Activated CD4-positive, alpha-beta T cell treated with anti-CD3 and anti-CD28 coated beads, Interleukin-2, amount 50 U/mL, for 1 hour (primary cell): ENCODE results near the gene ARHGAP15.

ENCODE experiments used
- DNase-seq: peaks from one replicate; pipeline ENCODE4 v3.0.0-alpha.2; 2020

The ARHGAP15 gene

DNA sequence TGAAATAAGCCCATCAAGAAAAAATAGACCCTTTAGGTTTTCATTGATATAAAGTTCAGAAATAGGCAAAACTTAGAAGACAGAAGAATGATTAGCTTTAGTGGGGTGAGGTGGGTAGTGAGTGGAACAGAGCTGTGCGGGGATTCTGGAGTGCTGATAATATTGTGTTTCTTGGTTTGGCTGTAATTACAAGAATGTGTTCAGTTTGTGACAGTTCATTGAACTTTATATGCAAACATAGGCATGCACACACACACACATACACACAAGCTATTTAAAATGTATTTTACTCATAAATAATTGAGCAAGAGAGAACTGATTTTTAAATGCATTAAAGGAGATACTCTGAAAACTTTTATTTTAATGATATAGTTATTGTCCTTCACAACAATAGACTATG is 17.1 kb downstream of the ARHGAP15 start:
- no peak for DNase-seq

DNA sequence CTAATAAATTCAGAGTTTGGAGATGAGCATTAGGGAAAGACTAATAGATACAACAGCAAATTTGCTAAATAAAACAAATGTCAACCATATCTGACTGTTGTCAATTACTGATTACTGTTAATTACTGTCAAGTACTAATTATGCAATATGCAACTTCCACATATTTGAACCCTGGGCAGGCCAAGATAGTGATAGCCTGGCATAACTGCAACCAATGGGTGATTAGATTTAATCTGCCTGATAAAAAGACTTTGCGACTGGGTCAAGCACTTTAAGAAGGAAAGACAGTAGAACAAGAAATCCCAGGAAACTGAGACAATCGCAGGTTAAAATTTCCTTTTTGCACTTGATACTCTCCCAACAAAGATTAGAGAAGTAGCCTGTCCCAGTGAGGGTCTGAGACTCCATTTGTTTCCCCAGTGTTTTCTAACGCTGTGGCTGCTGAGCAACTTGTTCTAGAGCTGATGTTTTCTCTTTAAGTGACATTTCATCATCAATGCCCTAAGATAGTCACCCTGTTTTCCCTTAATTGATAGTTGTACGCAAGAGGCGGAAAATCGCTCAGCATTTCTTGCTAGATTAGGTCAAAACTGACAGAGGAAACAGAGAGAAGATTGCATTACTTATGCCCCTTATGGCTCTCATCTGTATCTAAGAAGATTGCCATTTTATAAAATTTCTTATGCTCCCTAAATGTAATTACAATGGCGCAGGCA is 17.8 kb downstream of the ARHGAP15 start:
- DNase-seq, result no peak

DNA sequence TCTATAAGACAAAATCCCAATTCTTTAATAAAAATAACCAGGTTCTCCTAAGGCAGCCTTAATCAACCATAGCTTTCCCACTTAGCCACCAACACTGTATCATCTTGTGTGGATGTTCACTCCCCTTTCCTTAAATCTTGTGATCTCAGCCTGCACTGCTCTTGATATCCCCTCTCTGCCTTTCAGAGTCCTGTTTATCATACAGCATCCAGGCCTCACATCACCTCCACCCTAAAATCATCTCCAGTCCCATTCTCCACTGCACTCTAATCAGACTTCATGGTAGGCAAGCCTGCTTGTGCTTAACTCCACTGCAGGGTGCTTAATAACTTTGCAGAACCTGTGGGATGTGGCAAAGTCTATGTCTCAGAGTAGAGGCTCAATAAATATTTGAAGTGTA is 18.8 kb downstream of the ARHGAP15 start:
- no peak for DNase-seq

DNA sequence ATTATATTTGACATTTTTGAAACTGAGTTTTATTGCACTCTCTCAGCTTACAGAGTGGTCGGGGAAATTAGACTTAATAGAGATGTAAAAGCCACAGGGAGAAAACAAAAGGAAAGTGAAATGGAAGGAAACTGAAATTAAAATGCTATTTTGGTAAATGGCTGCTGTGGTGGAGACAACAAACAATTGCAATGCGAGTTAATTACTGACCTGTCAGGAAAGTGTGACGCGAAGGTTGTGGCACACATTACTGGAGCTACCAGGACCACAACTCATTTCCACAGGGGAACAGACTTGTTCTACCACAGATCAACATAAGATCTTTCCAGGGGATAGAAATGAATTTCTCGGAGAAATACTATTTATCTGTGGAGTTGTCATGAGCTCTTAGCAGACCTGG is 19.5 kb downstream of the ARHGAP15 start:
- no peak for DNase-seq

DNA sequence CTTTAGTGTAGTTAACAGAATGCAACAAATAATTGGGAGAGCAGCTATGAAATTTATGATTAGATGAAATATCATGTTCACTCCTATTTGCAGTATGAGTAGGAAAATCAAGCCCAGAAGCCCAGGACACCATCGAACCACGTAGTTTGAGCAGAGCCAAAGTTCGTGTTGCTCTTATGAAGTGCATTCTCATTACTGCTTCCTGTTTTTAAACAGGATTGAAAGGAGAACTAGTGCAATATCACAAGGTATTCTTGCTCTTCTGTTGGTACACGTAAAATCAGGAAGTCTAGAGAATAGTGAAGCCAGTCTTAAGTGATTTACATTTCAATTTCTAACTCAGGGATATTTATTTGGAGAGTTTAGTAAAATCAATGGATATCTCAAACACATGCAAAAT is 21.1 kb downstream of the ARHGAP15 start:
- DNase-seq, result no peak

DNA sequence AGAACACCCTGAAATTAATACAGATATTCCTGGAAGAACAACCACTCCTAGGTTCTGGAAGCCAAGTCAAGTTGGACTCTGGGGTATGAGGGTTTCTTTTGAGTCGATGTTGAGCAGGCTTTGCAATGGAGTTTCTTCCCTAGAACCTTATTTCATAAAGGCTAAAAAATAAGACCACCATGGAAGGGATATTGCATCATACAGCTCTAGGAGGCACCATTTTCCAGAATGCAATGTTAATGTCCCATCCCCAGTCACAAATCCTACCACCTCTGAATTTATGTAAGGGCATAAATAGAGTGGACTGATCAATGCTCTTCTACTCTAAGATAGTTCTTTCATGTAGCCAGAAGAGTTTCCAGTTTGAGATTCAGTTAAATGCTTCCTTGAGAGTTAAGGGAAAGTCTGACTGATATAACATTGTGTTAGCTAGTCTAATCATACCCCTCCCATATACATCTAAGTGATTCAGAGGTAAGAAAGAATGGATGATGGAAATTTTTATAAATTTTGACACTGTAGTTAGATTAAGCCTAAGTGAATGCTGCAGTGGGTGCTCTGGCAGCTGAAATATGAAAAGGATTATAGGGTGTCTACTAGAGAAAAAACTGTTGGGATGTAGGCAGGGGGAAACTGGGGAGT is 22.0 kb downstream of the ARHGAP15 start:
- DNase-seq, result no peak

DNA sequence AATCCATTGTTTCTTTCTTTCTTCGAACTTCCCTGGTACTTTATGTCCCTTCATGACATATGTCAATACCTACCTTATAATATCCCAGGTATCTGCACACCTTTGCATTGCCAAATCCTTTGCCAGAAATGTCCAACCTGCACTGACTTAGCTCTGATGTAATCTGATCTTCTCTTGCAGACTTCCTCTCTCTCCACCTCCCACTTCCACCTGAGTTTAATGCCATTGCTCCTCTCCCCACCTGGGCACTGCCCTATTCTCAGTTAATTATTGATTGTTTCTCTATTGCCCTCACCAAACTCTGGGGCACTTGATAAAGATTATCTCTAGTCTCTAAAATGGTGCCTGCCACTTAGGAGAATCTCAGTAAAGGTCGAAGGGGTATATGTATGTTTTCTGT is 23.0 kb downstream of the ARHGAP15 start:
- DNase-seq, result no peak

DNA sequence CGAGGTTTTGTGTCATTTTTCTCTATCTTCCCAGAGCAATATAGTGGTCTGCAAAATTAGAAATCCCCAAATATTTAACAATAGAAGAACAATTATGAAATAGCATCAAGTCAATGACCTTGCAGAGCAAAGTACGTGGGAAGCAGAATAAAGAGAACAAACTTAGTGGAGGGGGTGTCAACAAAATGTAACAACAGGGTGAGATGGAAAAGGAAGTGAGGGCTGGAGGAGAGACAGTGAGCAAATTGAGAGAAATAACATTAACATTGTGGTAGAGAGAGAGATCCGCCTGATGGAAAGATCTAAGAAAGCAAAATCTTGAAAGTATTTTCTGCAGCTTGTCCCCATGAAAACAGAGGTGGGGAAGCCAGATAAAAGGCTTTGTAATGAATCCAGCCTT is 23.4 kb downstream of the ARHGAP15 start:
- no peak for DNase-seq

DNA sequence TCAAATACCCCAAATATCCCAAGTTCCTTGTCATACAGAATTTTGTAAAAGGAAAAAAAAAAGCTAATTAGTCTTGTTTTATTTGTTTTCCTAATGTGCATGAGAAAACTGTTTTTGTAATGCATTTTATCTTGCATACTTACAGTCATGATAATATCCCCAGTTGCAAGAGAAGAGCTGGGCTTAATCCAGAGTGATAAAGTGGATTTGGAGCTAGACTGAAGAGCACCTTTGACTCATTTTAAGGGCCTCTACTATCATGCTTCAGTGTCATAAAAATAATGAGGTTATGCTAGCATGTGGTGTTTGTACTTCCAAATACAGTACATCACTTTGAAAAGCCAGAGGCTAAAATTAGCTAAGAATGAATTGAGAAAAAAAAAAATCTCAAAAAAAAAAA is 26.4 kb downstream of the ARHGAP15 start:
- DNase-seq, result no peak

DNA sequence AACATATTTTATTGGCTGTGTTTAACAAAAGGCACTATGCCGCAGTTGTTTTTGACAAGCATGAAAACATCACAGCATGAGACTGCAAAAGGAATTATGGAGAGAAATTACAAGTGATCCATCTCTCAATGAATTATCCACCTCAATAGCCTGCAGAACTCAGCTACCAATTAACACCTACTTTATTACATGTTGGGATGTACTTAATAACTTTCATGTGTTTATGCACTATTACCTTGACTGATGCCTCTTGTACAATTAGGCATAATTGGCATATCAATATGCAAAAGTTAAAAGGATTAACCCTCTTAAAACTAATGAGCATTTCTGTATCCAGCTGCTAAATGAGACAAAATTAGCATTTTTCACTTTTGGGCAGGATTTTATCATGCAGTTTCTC is 27.8 kb downstream of the ARHGAP15 start:
- DNase-seq, result no peak

DNA sequence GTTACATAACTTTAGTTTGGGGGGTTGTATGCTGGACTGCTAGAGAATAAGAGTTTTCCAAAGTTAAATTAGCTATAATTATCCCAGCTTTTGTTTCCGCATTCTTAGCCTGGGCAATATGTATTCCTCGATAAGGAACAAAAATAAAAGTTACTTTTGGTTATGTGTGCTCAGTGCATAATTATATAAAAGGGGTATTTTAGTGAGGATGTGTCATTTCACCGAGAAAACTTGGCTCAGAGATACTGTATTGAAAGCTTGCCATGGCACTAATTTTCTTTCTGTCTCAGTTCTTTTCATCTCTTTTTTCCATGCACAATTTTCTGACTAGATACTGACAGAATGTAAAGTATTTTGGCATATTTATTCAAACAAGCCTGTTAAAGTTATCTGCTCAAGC is 28.2 kb downstream of the ARHGAP15 start:
- DNase-seq, result no peak

DNA sequence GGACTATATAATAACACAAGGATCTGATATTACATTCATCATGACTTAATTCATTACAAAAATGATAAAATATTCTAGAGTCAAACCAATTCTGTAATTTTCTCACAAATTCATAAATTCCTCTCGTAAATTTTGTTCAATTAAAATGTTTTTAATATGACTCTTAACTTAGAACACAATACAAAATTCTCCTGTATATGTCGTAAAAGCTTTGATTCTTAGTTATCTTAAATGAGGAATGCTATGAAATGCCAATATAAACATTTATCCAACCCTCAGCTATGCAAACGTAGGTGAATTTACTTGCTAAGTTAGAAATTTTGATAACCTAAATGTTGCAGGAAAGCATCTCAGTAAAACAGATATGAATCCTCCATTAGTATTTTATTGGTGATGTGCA is 28.9 kb downstream of the ARHGAP15 start:
- DNase-seq, result no peak

DNA sequence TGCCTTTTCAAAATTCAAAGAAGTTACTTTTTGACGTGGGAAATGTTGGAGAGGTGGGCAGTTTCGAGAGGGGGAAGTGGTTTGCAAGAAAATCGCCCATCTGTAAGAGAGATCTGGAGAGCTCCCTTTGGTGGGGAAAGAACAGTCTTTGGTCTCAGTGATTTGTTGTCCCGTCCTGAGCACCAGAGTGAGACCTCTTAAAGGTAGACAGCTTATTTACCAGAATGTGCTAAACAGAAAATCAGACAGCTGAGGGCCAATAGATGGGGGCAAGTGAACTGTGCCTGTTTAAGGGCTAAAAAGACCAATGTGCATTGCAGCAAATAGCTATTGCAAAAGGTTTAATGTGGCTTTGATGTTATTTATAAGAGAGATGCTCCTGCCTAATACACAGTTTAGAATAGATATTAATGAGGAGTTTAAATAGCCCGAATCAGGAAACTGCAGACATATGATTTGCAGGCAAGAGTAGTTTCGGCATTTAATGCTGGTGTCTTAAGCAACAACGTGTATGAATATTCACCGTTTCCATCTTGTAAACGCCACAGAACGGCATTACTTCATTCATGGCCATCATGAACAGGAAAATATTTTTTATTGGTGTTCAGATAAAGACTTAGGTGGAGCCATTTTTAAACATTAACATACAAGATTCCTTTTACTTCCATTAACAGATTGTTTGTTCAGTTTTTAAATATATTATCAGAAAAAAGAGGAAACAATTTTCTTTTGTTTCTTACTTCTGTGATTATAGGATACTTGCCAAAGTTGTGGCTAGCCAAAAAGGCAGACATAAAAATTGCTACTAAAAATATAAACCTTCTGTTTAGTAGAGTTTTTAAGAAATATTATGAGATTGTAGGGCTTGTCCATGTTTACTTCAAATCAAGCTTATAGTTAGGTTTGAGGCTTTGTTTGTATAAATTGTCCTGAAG is 29.6 kb downstream of the ARHGAP15 start:
- no peak for DNase-seq

DNA sequence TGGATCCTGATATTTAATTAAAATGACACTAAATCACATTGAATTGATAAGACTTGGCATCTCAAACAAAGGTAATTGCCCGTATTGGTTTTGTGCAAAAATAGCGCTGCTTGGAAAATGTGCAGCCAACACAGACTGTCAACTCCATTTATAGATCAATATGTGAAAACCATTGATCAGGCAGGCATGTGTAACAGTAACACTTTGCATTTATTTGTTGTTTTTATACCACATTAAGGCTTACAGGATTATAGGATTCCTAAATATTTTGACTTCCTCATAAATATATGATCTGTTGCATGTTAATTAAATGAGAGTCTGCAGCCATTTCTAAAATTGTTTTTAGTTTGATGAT is 30.2 kb downstream of the ARHGAP15 start:
- no peak for DNase-seq

DNA sequence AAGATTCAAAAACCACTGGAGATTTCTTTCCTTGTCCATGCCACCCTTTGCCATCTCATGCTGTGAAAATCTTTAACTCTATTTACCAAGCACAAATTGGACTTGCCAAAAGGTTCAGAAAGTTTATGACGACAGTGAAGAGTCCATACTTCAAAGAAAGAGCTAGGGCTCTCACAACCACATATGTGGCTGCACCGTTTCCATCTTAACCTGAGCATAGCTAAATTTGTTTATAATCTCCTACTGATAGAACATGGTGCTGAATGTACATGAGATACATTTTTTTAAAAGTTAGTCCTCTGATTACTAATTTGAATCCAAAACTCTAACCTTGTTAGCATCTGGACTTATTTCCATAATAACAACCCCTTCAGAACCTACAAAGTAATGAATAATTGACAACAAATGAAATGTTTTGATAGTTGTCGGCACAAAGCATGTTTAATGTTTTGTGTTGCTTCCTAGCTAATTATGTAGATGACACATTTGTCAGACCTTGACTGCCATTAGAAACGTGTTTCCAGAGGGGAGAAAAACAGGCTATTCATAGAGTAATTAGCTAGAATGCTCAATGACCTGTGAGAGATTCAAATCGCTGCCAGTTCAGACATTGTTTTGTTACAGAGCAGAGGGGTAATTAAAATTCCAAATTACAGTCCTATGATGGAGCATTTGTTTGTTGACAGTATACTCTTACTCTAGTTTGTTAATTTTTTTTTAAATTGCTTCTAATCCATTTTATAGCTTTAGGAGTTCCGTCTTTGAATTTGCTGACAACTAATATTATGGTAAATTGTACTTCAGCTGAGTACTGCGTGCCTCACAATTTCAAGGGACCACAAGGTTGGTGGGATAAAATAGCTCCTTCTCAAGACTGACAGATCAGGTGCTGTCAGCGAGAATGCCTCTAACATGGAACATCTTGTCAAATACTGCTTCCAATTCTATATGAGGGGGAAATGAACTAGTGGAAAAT is 31.8 kb downstream of the ARHGAP15 start:
- DNase-seq, result no peak

DNA sequence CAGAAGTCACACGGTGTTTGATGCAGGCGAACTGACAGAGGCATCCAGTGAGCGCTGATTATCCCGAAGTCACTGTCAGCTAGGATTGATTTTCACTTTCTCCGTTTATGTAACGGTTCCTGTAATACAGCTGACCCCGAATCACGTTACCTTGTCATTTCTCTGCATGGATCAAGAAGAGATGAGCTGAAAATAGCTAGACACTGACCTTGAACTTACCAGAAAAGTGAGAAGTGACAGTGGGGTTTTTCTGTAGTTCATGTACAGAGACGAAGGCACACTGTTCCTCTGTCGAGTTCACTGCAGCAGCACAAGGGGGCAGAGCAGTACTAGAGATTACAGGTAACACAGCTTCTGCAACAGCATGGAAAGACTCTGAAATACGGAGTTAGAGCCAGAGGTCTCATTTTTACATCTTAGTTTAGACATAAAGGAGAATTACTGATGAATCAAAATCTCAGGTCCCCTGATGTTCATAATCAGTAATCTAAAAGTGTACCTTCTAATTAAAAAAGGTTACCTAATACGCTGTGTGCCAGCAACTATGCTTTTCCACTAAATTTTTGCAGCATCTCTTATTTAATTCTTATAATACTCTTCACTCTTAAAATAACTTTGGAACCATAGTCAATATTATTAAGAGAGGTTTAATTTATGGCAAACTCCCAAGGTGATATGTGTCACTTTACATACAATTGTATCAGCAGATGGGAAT is 33.1 kb downstream of the ARHGAP15 start:
- DNase-seq, result peak; percentile 54

DNA sequence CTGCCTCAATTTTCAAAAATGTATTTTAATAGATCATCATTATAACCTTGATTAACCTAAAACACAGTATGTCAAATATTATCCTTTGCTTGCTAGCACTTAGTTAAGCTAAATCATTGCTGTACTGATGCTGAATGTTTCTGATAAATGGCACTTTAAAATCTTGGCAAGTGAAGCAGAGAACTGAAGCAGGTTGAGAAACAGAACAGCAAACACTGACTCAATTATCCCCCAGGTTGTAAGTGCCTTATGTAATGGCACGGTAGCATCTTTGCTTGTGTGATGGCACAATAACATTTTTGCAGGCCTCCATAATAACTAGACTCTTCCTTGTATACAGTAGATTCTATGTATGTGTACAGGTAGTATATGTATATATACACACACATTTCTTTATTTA is 33.8 kb downstream of the ARHGAP15 start:
- no peak for DNase-seq

DNA sequence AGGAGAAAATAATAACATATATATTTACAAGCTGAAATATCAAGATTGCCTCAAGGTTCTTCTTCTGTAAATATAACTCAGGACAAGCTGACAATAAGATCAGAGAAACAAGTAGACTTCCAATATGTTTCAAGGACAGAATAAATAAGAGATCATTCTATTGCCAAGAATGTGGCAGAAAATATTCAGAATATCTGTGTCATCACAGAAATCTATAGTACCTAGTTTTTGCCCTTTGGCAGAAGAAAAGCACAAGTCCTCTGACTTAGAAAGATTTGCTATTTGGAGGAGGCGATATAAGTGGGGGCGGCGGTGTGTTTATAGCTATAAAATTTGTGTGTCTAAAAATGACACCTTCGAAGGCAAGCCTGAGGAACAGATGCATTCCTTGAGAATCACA is 34.3 kb downstream of the ARHGAP15 start:
- DNase-seq, result no peak

DNA sequence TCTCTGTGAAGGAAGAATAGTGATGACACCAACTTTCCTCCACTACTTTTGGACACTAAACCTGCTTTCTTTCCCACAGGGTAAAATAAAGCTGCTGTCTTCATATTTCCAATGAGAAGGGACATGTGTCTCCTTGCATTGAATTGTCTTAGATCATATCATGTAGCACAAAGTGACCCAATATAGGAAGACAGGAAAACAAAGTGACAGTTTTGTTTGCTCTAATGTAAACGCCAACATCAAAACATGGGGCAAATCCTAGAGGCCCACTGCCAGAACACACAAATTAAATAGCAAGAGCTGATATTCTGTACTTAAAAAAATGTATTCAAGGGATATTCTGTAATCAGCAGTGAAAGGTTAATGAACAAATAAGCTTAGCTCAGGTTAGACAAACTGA is 36.1 kb downstream of the ARHGAP15 start:
- DNase-seq, result no peak

DNA sequence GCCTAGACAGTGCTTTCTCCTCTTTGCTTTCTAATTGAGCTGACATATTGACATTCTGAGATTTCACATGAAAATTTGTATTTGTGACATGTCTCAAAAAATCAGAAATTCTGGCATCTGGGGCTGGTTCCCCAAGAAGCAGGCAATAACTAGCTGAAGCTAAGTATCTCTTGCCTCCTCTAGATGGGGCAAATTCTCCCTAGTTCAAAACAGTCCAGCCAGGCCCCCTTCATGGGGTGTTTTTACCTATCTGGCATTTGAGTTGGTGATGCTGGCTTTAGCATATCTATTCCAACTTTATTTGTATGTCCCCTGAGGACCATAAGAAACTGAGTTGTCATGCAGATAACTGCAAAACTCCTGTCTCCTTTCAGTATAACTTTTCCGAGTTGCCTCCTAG is 39.9 kb downstream of the ARHGAP15 start:
- no peak for DNase-seq

DNA sequence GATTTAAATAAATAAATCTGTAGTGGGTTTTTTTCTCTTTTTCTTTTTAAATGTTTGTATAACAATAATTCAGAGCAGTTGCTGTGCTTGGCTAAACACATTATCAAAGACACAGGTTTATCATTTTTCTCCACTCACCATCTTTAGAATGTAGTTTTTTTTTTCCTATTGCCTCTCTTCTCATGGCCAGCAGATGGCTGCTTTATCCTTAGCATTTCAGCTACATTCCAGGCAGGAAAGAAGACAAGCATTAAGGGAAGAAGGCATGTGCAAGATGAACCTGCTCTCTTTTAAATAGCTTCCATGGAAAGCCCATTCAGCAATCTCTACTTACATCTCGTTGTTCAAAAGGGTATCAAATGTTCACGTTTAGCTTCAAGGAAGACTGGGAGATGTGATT is 42.6 kb downstream of the ARHGAP15 start:
- no peak for DNase-seq

DNA sequence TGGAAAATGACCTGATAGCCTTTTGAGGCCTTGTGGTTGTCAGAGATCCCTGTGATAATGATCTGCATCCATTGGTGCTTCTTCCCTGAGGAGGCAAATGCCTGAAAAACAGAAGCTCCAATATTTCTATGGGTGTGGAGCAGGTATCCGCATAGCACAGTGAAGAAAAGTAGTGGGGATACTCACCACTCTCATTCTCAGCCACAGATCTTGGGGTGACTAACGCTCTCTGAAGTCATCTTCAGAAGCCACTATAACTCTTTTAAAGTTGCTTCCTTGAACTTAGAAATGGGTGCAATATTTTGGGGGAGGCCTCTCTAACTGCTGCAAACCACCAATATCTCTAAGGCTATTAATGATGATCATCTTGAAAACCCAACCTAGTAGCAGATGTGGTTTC is 46.2 kb downstream of the ARHGAP15 start:
- no peak for DNase-seq
